Mammary epithelial cell (primary cell): ENCODE measurements around the gene PTGDR2.

Experiments used
- CTCF ChIP-seq, 2 donors: IDR thresholded peaks in 1 of 2; conservative IDR thresholded peaks in 1 of 2; 2 replicates each; pipeline ENCODE4 v1.5.1; 2011 to 2012; ENCODE audit warnings: inconsistent platforms in 2 of 2, low read length in 2 of 2, mild to moderate bottlenecking in 2 of 2, control low read depth in 1 of 2, low read depth in 1 of 2; ENCODE audit not compliant: insufficient read depth in 1 of 2; ENCODE audit errors: extremely low read depth in 1 of 2
- EZH2 ChIP-seq: IDR thresholded peaks from 2 replicates; pipeline ENCODE4 v1.6.1; 2012; ENCODE audit warnings: low read length, inconsistent platforms, borderline replicate concordance

DNA sequence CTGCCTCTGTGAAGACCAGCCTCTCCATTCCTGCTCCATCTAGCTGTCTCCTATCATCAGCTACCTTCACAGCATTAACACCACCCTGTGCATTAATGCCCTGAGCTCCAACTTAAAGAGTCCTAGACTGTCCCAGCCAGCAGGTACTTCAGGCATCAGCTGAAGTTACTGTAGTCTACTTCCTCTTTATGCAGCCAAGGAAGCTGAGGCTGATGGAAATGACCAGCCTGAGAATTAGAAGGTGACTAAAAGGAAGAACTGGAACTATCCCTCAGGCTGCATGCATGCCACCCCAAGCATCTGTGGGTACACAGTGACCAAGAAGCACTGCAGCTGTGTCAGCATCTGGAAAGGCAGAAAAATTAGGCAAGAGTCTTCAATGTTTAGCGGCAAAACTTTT lies 42.4 kb downstream of the PTGDR2 start:
- no peak for TF ChIP-seq EZH2
- no peak for TF ChIP-seq CTCF (conservative IDR thresholded peaks at IDR 0.05 in 1 of 2, IDR thresholded peaks at IDR 0.05 in 1 of 2; ENCODE audit: extremely low read depth in 1 of 2, insufficient read depth in 1 of 2, low read depth in 1 of 2, low read length in 2 of 2)
